CD4-positive, alpha-beta T cell treated with Interleukin-6 for 4 hours (primary cell): ENCODE data around the gene KCNMB3.
"Not testable (repeated sequence)": the region's sequence is repeated elsewhere in the genome, so short reads cannot be mapped to it uniquely, and the experiment has no call there.

Source experiments
- DNase-seq: peaks from one replicate; pipeline ENCODE4 v3.0.0-alpha.2; 2020; ENCODE audit warnings: mixed read lengths

Gene KCNMB3

DNA sequence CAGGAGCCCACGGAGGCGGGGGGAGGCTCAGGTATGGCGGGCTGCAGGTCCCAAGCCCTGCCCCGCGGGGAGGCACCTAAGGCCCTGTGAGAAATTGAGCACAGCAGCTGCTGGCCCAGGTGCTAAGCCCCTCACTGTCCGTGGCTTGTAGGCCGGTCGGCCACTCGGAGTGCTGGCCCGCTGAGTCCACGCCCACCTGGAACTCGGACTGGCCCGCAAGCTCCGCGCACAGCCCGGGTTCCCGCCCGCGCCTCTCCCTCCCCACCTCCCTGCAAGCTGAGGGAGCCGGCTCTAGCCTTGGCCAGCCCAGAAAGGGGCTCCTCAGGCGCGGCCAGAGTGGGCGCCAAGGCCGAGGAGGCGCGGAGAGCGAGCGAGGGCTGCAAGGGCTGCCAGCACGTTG, 12.2 kb upstream of the KCNMB3 start:
- no peak for DNase-seq

DNA sequence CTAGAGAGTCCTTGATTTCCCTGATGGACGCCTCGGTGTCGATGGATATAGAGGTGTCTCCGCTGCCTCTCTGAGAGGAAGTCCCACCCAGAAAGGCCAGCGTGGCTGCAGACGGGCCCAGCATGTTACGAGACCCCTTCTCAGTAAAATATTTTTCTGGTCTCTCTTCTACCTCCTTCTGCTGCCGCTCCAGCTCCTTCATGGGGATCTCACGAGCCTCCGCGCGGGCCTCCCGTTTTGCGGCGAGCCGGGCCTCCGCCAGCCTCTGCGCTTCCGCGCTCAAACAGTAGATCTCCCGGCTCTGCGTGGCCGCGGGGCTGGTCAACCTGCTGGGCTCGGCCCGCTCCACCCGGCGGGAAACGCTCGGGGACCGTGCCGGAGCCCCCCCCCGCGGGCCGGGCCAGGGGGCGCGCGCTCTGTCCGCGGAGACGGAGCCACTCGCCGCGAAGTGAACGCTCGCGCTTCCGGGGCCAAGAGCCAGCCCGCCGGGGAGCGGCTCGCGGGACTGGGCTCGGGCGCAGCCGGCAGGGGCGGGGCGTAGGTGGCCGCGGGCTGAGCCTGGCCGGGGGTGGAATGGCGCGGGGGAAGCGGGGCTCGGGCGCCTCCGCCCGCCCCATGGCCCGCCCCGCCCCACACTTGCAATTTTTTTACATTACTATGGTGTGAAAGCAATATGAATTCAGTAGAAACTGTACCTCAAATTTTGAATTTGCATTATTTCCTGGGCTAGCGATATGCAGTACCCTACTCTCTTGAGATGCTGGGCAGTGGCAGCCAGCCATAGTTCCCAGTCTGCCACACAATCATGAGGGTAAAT, 10.2 kb upstream of the KCNMB3 start:
- DNase-seq, result peak; percentile 77

DNA sequence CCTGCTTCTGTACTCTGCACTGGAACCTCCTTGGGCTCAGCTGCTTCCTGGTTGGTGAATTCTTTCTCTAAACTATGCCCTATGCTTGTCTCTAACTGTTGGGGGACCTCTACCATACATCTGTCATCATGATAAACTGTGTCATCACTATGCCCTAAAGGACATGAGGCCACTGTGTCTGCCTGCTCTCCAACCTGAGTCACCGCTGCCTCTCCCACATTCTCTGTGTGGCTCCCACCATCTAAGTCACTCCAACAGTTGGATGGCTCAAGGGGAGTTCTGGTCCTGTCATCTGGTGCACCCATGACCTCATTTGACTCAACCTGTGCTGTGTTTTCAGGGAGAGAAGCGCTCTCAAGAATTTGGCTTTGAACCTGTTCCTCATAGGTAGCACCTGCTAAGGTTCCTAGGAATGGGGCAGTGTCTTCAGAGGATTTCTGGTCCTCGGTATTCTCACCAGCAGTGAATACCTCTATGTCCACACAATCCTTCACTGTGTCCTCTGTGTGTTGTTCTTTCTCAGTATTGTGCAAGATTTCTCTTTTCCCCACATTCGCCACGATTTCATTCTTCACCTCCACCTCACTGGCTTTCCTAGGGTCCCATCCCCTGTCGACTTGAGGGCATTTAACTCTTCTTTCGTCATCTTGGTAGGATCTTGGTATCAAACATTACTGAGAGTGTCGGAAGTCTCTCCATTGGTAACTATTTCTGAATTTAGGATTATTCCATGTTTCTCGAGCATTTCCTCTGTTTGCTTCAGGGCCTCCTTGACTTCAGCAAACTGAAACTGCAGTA, 9.2 kb upstream of the KCNMB3 start:
- not testable (repeated sequence) for DNase-seq

DNA sequence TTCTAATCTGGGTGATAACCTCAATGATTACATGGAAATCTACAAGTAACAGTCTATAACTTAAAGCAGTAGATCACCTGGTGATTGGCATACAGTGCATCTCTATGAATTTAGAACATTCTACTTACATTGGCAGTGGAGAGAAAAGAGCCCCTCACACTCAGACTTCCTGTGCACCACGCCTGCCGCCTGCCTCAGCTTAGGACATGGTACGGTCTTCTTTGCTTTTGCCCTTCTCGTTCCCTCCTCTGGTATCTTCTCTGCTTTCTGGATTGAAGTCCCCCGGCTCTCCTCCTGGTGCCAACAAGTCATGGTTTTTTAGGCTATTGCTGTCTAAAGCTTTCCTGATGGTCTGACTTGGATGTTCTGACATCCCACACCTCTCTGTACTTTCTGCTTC, 7.9 kb upstream of the KCNMB3 start:
- DNase-seq, result no peak

DNA sequence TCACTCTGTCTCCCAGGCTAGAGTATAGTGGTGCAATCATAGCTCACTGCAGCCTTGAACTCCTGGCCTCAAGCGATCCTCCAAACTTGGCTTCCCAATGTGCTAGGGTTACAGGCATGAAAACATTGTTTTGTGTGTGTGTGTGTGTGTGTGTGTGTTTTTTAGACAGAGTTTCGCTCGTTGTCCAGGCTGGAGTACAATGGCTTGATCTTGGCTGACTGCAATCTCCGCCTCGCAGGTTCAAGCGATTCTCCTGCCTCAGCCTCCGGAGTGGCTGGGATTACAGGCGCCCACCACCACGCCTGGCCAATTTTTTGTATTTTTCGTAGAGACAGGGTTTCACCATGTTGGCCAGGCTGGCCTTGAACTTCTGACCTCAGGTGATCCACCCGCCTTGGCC, 6.8 kb upstream of the KCNMB3 start:
- DNase-seq, result not testable (repeated sequence)

DNA sequence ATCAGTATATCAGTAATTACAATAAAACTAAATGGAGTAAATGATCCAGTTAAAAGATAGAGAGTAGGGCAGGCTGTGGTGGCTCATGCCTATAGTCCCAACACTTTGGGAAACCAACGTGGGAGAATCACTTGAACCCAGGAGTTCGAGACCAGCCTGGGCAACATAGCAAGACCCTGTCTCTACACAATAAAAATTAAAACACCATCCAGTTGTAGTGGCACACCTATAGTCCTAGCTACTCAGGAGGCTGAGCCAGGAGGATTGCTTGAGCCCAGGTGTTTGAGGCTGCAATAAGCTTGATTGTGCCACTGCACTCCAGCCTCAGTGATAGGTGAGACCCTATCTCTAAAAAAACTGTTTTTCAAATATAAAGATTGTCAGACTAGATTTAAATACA, 5.9 kb upstream of the KCNMB3 start:
- no peak for DNase-seq

DNA sequence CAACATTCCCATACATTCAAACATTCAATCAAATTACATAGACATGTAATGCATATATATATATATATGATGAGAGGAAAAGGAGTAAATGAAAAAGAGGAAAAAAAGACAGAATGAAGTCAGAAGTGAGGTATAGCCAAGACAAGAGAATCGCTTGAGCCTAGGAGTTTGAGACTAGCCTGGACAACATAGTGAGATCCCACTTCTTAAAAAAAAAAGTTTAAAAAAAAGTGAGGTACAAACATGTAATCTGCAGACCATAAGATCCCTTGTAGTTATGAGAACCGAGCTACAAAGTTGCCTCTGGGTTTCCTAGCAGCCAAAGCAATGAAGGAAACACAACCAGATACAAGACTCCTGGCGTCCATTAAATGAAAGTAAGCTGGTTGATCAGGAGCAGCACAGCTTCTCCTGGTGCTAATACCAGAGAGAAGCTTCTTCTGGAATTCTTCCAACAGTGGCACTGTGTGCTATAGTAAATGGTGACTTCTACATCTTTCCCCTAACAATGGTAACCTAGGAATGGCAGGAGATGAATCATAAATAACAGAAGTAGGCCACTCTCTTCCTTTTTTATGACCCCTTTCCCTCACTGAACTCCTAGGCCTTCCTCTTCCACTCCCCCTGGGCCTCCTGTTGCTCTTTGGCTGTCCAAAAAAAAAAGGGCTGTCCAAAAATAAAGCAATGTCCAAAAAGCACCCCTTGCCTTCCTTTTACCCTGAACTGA, 3.5 kb downstream of the KCNMB3 start:
- no peak for DNase-seq

DNA sequence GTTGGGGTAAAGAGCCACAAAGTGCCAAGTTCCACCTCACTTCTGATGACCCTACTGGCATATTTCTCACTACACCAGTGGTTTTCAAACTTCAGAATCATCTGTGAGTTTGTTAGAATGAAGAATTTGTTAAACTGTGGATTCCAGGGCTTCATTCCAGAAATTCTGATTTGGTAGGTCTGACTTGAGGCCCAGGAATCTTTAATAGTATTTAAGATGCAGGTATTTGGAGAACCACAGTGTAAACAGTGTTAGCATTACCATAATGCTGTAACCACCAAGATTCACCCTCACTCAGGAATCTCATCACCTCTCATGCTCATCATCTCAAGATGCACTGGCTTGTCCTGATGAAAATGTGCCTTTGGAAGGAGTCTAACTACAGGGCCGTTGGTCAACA, 6.0 kb downstream of the KCNMB3 start:
- DNase-seq, result no peak

DNA sequence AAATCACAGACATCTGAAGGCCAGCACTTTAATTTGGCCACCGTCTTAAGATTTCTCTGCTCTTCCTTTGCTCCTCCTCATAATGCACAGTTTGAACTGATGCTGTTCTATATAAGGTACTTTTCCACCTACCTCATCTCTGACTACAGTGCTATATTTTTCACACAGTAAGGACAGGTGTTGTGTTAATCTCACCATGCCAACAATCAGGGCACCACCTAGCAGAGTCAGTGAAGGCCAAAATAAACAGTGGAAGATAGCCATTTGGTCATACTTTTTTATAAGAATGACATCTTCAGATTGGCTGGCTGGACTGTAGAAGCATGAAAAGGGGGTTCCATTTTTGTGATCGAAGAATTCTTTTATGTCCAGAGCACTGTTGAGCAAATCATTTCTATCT, 8.1 kb downstream of the KCNMB3 start:
- not testable (repeated sequence) for DNase-seq

DNA sequence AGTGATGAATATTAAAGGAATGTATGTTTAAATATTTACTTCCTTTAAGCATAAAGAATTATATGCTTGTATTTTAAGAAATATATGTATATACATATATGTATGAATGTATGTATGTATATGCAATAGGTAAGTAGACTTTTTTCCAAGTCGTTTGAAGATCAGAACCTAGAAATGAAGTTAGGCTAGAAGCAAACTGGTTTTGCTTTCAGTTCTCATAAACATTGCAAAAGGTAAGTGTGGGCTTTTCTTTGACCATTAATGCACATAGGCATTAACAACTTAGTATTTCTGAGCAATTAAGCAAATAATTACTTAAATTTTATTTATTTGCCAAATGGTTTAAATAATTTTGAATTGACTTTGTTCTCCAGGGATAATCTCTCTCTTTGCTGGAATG, 10.6 kb downstream of the KCNMB3 start:
- DNase-seq, result not testable (repeated sequence)

DNA sequence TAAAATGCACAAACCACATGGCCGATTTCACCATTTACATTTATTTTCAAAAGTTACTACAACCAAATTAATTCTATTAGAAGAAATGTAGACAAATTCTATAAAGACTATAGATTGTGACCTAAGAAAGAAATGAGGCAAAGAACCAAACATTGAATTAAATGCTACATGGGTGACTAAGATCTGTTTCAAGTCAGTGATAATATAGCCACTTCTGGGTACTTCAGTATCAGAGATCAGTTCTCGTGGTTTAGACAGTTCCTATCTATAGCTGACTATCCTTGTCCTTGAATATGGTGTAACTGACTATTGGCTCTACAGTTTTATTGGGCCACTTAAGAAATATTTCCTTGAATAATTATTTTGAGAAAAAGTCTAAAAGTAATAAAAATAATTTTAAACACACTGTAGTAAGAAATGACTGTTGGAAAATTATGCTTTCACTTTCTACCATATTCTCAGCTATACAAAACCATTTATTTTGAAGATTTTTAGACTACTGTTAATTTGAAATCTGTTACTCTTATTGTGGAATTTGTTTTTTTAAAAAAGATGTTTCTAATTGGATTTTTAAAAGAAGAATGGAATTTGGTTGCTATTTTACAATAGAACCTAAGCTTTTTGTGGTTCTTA, 14.1 kb downstream of the KCNMB3 start:
- DNase-seq, result no peak

DNA sequence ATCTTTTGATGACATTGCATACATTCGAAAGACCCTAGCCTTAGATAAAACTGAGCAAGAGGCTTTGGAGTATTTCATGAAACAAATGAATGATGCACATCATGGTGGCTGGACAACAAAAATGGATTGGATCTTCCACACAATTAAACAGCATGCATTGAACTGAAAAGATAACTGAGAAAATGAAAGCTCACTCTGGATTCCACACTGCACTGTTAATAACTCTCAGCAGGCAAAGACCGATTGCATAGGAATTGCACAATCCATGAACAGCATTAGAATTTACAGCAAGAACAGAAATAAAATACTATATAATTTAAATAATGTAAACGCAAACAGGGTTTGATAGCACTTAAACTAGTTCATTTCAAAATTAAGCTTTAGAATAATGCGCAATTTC, 16.7 kb downstream of the KCNMB3 start:
- DNase-seq, result no peak

DNA sequence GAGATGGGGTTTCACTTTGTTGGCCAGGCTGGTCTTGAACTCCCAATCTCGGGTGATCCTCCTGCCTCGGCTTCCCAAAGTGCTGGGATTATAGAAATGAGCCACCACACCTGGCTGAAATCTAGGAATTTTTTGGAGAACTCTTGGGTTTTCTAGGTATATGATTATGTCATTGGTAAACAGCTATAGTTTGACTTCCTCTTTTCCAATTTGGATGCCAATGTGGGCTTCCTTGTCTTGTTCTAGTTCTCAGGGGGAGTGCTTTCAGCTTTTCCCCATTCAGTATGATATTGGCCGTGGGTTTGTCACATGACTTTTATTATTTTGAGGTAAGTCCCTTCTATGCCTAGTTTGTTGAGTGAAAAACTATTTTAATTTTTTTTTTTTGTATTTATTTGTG, 17.9 kb downstream of the KCNMB3 start:
- DNase-seq, result no peak

DNA sequence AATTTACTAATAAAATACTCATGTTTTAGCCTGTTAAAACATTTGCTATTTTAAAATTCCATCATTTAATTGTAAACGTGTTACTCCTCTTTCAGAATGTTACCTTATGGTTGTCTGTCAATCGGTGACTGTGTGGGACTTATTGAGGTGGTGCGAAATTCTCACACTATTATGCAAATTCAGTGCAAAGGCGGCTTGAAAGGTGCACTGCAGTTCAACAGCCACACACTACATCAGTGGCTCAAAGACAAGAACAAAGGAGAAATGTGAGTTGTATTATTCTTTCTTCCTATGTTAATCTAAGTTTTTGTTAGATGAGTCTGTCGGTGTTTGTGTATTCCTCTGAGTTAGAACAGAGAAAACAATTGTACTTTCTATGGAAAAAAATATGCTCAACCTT, 21.7 kb downstream of the KCNMB3 start:
- DNase-seq, result no peak

DNA sequence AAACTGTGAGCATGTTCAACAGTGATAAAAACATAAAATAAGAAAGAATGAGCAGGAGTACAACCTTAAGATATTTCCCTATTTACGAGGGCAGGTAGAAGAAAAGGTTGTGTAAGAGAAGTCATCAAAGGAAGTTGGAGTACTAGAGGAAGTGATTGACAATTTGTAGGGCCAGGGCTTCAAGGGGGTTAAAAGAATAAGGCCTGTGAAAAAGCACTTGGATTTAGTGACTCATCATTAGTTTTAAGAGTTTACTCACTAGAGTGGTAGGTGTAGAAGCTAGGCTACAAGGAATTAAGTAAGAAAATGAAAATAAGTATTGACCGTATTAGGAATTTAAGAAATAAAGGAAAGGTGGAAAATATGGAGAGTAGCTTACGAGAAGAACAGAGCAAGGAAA, 23.6 kb downstream of the KCNMB3 start:
- DNase-seq, result no peak

DNA sequence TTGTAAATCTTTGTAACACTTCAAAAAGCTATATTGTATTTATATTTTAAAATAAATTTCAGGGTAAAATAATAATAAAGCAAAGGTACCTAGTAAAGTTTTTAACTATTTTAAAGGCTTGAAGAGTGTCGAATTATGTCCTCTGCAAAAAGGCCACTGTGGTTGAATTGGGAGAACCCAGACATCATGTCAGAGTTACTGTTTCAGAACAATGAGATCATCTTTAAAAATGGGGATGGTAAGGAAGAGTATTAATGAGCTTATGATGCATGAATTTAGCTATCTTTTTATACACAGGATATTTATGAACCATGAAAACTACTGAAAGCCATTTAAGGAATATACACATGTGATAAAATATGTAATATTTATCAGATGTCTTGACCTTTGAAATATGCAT, 26.3 kb downstream of the KCNMB3 start:
- no peak for DNase-seq

DNA sequence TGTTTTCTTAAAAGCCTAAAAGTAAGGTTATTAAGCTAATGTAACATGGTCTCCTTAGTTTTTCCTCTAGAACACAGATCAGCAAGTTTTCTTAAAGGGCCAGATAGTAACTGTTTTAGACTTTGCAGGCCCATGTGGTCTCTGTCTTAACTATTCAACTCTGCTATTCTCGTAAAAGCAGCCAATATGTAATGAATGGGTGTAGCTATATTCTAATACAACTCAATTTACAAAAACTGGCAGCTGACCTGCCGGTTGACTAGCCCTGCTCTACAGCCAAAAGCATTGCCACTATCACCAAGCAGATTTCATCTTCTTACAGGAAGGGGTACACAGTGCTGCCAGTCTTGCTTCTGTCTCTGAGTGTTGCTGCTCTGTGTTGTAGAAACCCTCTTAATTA, 27.4 kb downstream of the KCNMB3 start:
- DNase-seq, result no peak

DNA sequence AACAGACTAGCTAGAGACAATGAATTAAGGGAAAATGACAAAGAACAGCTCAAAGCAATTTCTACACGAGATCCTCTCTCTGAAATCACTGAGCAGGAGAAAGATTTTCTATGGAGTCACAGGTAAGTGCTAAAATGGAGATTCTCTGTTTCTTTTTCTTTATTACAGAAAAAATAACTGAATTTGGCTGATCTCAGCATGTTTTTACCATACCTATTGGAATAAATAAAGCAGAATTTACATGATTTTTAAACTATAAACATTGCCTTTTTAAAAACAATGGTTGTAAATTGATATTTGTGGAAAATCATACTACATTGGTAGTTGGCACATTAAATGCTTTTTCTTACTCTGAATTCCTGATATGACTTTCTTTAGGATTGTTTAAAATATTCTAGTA, 32.7 kb downstream of the KCNMB3 start:
- DNase-seq, result not testable (repeated sequence)

DNA sequence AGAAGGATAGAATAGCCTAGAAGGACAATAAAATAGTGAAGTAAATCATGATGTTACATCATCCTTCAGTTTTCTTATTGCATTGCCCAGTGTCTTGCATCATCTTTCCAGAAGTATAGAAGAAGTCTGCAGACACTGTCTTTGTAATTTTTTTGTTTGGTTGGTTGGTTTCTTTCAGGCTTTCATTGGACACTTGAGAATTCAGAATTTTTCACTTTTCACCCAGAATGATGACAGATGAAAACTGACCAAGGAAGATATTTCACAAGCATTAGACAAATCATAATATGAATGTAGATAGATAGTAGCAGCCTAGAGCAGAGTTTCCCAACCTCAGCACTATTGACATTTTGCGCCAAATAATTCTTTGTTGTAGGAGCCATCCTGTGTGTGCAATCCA, 35.4 kb downstream of the KCNMB3 start:
- not testable (repeated sequence) for DNase-seq

DNA sequence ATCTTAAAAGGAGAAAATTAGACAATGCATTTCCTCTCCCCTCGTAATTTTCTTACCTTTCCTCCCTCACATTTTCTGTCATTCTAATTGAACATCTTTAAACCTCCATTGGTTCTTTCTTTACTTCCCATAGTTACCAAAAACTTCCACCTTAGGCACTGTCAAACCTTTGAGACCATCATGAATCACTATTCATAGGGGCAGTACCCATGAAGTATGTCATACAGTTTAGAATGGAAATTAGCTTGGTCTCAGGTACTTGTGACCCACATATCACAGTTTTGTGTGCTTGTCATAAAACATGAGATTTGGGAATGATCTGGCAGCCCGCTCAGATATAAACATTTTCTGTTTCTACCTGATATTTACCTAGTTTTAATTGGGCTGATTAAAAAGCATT, 50.1 kb downstream of the KCNMB3 start:
- no peak for DNase-seq

DNA sequence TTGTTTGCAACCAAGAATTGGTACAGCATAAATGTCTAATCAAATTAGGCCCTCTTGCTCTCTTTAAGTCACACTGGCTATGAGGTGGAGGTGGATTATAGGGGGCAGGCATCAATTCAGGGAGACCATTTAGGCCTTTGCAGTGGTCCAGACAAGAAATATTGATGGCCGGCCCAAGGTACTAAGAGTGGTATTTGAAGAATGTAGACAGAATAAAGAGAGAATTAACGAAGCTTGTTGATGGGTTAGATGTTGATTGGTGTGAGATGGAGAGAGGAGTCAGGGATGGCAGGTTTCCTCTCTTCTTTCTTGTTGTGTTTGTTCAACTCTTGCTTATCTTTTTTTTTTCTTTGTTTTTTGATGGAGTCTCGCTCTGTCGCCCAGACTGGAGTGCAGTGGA, 54.2 kb downstream of the KCNMB3 start:
- DNase-seq, result no peak

DNA sequence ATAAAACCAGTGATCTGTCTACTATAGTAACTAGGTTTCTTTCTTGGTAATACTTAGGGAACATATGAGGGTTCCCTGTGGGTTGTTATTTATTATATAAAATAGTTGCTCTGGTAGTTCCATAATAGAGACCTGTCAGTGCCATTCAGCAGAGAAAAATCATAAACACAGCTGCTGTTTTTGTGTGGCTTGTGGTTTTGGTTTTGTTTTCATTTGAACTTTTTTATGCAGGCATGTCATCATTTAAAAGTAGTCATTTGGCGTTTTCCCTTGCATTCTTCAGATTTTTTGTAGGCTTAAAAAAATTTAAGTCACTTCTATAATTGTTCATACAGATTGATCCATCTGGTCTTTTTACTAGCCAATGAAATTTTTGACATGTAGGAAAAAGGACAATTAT, 54.8 kb downstream of the KCNMB3 start:
- peak; percentile 4 for DNase-seq

DNA sequence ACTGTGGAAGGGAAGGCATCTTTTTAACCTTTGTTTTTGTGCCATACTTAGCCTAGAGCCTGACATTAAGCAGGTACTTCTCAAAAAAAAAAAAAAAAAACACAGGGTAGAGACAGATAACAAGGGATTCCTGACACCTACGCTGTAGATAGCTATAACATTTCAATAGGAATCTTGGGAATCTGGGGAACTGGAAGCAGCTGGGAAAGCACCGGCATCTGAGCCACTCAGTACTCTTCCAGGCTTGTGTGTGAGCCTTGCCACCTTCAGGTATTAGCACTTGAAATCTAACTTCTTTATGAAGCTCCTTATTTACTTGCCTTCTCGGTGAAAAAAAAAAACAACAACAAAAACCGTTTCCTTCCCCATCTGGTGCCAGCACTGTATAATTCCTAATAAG, 56.0 kb downstream of the KCNMB3 start:
- DNase-seq, result no peak
